HG03135 (cell line): Measurements from ENCODE around the gene TMUB1.

Experiments used
- ATAC-seq: cut with Tn5 transposase; IDR thresholded peaks from one replicate; pipeline ENCODE4 v1.9.1; 2021; ENCODE audit warnings: mild to moderate bottlenecking, moderate library complexity; ENCODE audit not compliant: unreplicated experiment

The TMUB1 gene

DNA sequence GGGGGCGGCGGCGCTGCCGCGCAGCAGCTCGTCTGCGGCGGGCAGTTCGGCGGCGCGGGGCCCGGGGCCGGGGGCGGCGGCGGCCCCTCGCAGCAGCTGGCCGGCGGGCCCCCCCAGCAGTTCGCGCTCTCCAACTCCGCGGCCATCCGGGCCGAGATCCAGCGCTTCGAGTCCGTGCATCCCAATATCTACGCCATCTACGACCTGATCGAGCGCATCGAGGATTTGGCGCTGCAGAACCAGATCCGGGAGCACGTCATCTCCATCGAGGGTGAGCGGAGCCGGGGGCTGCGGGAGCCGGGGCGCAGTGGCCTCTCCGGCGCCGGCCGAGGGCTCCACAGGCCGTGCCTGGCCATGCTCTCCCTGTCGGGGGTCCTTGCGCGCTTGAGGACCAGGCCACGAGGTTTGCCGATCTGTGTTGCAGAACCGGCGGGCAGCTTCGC is 3.5 kb upstream of the TMUB1 start:
- no peak for ATAC-seq

DNA sequence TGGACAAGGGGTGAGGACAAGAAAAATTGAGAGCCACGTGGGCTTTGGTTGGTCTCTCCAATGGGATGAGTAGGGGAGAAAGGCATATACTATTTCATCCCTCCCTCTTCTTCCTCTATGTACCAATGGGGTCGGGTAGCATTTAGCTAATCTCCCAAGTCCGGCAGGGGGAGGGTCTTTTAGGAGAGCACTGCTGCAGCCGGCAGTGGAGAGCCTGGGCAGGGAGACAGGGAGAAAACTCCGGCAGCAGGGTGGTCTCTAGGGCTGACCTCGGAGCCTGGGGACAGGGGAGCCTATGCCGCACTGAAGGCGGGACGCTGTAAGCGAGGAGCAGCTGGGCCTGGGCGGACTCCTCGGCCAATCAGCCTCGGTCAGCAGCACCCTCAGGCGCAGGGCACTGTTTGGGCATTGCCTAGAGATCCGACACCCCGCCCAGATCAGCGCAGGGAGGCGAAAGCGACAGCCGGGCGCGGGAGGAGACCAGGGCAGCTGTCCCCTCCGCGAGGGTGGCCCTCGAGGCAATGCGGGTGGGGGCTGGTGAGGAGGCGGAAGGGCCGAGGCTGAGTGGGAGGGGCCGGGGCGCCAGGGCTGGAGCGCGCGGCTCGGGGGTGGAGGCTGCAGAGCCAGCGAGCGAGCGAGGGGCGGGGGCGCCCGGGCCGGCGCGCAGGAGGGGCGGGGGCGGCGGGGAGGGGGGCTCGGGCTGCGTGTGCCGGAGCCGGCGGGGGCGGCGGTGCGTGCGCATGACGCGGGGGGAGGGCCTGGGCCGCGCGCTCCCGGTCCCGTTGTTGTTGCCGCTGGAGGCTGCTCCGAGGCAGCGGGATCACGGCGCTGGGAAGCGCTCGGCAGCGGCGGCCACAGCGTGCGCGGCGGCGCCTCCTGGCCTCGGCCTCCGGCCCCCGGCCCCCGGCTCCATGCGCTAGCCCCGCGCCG is 2.7 kb upstream of the TMUB1 start, which contains the start of gene AGAP3:
Gene AGAP3 (plus strand): TSS at position 785 of the 930 bp plus-strand sequence. CDS start 267 bp downstream, outside the sequence.
- ATAC-seq, result peak; percentile 49

DNA sequence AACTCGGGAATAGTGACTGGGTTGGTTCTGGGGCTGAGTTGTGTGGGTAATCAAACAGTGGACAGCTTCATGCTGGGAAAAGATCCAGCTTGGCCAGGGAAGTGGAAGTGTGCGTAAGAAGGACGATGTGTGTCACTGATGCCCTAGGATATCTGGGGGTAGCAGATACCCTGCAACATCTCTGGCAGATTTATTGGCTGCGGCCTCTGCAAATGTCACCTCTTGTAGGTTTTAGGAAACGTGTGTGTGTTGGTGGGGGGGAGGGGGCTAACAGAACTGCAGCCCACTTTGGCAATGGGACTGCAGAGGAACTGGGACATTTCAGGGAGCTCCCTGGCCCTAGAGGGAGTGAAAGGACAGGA is 2.0 kb upstream of the TMUB1 start:
- ATAC-seq, result no peak

DNA sequence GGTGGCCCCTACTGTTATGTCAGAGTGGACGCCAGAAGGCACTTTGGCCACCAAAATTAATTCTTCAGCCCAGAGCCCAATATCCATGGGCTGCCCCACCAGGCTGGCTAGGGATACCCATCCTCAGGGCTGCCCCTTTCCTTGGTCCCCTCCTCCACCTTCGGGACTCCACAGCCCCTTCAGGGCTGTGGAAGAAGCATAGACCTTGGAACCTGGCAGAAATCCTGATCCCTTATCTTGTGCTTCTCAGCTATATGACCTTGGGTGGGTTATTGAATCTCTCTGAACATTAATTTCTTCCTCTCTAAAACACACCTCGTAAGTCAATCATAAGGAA is 499 bp upstream of the TMUB1 start:
- ATAC-seq, result no peak

DNA sequence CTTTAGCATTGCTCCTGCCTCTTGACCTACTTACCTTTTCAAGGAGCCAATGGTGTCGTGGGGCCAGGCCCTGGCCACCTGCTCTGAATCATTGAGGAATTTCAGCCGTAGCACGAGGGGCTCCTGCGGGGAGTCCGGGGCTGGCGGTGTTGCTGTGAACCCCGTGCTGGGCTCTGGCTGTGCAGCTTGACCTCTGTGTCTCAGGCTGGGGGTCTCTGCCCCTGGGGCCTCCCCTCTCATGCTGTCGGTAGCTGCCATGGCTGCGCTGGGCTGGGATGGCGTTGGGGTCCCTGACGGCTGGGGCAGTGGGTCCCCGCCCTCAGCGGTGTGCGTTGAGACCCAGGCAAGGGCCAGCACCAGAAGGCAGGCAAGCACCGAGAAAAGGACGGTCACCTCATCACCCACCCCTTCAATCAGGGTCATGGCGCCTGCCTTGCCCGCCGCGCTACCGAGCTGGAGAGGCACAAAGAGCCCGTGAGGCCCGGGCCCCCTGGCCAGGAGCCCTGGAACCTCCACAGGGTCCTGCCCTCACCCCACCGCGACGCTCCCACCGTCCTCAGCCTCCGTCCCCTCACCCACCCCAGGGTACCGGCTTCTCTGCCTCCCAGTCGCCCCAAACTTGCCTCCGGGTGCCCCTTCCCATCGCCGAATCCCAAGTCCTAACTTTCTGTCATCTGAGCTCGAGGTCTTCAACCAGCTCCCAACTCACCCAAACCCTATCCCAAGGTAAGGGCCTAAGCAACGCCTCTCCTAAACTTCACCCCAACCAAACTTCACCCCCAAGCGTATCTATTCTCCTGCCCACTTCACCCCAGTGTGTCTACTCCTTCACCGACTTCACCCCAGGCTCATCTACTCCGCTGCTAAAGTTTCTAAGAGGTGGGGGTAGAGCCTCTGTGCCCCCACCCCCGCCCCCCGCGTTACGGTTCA is 887 bp downstream of the TMUB1 start:
- no peak for ATAC-seq

DNA sequence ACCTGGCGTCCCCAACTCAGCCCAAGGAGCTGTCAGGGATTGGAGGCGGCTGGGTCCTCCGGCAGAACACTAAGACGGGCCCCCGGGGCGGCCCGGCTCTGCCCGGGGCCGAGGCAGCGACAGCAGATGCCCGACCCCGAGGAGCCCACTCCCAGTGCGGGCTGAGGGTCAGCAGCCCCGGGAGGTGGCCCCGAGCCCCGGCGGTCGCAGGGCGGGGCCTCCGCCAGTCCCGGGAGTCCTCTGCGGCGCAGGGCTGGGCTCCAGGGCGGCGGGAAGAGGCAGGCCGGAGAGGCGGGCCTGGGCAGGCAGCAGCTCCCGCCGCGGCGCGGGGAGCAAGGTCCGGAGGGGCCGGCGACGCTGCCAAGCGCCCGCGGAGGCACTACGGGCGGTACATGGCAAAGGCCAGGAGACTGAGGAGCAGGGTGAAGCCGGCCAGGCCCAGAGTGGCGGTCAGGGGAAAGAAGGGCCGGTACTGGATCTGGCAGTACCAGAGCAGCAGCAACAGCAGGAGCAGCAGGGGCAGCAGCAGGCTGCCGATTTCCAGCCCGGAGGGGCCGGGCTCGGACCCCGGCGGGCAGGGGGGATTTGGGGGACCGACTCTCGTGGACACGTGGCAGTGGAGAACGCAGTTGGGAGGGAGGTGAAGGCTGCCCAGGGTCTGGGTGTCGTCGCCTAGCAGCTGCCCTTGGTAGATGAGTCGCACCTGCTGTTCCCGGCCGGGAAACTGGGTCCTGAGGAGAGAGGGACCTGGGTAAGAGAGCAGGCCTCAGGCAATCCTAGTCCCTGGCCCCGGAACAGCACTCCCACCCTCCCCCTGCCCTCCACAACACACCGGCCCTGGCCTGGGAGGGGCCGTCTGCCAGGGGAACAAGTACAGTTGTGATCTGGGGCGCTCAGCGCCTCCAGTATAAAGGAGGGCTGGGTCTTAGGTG is 1.9 kb downstream of the TMUB1 start:
- no peak for ATAC-seq

DNA sequence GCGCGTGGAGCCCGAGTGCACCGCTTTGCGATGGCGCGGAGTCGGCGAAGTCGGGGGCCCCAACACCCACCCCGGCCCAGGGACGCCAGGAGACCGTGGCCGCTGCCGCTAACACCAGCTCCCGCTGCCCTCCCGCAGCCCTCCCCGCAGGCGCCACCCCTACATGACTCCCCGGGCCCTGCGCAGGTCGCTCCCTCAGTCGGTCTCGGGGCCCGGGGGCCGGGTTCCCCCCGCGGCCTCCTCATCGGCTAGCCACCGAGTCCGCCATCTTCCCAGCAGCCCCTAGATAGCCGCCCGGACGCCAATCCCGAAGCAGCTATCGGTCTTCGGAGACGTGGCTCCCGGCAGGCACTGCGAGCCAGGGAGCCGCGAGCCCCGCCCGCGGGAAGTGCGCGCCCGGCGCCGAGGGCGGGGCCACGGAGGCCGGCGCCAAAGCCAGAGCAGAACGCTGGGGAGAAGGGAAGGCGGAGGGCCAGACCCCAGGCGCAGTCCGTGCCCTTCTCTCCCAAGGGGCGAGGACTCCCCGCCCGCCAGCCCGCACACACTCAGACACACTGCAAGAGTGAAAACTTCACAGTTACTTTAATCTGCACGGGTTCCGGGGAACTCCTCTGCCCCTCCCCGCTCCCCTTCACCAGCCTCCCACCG is 2.6 kb downstream of the TMUB1 start, which contains the start of gene FASTK:
Gene FASTK (minus strand): TSS at position 288 of the 648 bp plus-strand sequence. CDS start 43 bp downstream, at position 245.
- ATAC-seq, result peak; percentile 73

DNA sequence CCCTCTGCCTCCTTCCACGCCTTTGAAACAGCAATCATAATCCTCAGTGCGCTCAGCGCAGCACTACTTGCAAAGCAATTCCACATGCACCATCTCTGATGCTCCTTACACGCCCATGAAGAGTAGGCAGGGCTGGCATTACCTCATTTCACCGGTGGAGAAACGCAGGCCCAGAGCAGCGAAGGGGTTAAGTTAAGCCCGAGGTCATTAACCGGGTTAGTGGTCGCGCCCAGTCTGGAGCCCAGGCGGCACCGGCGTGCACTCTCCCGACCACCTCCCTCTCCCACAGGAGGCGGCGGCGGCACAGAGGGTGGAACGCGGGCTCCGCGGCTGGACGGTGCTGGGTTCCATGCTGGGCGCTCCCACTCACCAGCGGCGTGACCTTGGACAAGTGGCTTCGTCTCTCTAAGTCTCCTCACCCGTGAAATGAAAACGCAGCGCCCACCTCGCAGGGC is 3.2 kb downstream of the TMUB1 start:
- peak; percentile 16 for ATAC-seq

DNA sequence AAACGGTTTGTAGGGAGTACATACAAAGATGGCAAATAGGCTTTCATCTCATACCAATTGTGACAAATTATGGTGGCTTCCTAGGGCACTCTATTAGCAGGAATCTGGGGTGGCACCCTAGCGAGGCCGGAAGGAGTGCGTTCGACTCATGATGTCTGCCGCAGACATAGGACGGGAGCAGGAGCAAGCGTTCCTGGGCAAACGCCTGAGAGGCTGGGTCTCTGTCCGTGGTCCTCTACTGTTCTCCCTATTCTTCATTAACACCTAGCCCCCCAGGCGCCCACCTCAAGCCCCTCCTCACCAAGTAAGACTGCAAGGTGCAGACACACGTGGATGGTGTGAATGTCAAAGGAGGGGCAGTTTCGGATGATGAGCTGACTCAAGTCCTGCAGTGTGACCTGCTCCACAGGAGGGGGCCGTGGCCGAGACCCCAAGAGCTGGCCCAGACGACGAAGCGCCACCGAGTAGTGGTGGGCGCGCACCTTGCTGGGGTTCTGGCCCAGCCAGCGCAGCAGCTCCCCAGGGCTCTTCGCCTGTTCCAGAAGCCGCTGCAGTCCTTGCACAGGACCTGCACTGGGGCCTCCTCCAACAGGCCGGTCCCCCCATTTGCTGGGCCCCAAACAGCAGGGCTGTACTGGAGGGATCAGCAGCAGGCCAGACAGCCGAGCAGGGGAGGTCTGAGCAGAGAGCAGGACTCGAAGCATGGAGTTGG is 3.9 kb downstream of the TMUB1 start:
- ATAC-seq, result no peak

DNA sequence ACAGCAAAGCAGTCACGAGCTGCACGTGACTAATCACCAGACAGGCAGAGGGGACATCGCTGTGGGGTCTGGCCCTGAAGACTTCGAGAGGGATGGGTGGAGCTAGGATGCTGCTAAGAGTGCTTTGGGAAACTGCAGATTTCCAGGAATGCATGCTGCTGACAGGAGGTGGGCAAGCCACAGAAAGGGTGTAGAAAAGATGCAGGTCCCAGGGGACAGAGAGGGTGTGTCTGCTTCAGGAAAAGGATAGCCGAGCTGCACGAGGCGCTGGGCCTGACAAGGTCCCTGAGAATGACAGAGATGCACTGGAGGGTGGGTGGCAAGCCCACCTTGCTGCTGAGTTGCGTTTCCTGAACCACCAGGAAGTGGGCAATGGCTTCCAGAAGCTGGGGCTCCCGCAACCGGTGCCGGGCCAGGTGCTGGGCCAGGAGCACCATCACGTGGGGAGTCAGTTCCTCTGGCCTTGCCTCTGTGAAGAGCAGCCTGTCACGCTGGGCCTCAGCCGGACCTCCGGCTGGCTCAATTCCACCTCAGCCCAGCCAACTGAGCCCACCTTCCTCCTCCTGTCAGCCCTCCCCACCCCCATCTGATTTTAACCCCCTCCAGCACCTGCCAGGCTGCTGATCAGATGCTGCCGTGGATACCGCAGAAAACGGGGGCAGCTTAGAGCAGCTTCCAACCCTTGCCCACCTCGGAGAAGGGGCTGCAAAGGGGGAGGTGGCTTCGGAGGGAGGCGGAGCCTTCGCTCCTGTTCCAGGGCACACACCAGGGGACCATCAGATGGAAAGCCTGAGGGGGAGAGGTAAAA is 4.9 kb downstream of the TMUB1 start:
- ATAC-seq, result no peak

DNA sequence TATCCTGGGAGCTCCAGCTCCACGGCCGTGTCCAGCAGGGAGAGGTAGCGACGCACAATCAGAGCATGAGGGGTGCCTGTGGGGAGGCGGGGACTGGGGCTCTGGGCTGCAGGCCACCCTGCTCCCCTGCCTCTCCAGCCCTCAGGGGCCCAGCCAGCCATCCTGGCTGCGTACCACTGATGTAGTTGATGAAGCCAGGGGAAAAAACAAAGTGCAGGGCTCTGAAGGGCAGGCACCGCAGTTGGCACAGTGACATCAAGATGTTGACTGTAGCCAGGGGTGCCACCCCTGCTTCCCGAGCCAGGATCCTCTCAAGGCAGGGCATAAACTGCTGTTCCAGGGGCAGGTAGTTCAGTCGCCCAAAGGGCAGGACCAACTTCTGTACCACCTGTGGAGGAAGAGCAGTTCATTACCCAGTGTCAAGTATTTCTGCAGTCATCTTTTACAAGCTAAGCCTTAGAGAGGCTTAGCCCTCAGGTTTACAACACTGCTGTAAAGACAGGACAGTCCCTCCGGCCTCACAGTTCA is 5.5 kb downstream of the TMUB1 start:
- ATAC-seq, result no peak

DNA sequence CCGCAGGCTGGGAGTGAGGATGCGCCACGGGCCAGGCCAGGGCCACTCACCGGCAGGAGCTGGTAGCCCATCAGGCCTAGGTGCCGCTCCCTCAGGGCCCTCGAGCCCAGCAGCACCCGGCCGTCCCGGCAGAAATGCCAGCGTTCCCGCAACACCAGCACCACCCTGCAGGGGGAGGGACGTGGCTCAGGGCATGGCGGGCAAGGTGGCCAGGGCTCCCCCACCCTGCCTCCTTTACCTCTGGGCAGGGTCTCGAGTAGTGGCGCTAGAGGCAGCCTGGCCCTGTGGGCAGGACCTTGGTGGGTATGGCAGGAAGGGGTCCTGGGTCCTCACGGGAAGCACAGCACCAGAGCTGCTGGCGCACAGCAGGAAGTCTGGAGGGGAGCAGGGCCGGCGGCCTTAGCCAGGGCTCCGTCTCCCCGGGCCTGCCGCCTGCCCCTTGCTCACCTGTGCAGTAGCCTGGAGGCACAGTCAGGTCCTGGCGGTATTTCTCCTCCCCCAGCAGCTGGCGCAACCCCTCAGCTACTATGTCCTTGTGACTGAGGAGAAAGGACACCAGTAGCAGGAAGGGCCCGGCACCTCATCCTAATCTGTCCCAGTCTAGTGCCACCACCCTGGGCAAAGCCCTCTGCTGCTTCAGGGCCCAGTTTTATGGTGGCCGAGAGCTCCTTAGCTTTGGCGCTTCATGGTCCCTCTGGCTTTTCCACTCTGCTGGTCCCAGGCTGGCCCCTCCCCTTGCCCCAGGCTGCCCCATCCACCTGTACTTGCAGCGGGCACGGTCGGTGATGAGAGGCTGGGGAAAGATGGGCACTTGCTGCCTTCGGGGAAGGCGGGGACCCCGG is 6.2 kb downstream of the TMUB1 start:
- no peak for ATAC-seq

DNA sequence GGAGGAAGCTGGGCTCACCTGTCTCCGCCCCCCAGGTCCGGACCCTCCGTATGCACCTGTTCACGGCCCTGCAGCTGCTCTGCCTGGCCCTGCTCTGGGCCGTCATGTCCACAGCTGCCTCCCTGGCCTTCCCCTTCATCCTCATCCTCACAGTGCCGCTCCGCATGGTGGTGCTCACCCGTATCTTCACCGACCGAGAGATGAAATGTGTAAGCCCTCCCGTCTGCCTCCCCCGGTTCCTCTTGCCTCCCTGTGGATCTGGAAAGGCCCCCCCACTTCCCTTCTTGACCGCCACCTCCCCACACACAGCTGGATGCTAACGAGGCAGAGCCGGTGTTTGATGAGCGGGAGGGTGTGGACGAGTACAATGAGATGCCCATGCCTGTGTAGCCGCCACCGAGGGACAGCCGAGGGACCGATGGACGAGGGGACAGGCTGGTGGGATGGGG is 7.3 kb downstream of the TMUB1 start:
- ATAC-seq, result no peak

DNA sequence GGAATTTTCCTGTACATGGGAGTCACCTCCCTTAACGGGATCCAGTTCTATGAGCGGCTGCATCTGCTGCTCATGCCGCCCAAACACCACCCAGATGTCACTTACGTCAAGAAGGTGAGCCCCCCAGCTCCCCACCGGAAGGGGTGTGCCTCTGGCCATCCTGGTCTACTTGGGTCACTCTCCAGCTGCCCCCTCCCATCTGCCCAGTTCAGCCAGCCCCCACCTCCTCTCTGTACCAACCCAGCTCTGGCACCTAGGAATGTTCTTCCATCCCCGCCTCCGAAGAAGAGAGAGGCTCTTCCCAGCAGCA is 7.7 kb downstream of the TMUB1 start:
- ATAC-seq, result no peak

DNA sequence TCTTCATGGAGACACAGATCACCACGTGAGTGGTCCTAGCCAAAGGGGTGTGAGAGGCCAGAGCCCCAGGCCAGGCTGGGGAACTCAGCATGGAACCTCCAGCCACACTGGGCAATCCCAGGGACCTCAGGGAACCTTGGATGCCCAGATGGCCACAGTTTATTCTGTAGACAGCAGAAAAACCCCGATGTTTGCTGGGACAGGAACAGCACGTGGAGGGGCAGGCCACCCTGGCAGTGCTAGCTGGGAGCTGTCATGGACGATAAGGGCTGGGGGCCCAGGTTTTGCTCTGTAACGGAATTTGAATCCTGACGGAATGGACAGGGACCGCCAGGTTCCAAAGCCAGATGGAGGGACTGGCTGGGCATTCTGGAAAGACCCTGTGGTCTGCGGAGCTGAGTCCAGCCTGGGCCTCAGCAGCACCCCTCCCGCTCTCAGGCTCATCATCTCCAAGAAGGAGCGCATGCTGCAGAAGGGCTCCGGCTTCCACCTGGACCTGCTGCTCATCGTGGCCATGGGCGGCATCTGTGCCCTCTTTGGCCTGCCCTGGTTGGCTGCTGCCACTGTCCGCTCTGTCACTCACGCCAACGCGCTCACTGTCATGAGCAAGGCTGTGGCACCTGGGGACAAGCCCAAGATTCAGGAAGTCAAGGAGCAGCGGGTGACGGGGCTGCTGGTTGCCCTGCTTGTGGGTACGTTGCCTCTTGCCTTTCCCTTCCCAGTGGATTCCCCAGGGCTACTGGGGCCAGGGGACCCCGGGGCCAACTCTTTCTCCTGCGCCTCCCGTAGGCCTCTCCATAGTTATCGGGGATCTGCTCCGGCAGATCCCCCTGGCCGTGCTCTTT is 8.3 kb downstream of the TMUB1 start:
- ATAC-seq, result no peak

DNA sequence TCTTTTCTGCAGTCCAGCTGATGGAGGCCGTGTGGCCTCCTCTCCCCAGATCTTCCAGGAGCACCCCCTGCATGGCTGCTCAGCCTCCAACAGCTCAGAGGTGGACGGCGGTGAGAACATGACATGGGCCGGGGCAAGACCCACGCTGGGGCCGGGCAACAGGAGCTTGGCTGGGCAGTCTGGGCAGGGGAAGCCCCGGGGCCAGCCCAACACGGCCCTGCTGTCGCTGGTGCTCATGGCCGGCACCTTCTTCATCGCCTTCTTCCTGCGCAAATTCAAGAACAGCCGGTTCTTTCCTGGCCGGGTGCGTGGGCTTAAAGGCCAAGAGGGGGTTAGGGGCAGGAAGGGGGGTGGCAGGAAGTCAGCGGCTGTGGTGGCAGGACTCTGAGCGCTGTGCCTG is 9.3 kb downstream of the TMUB1 start:
- no peak for ATAC-seq
